Measurements from ENCODE around the gene SGO1. TPM values are rescaled to one million over a fixed set of nuclear protein-coding genes. Genes with fewer than 3 reads are reported as not detected.
"Not testable (repeated sequence)": the region's sequence is repeated elsewhere in the genome, so short reads cannot be mapped to it uniquely, and the experiment has no call there.

Gene SGO1
- total and polyA plus RNA-seq, 7 donors: 0.16 to 4.8 (median 1.4) TPM; not detected in 2

GRCh38 chr3:20225769-20226168 is 39.8 kb upstream of the SGO1 start:
- H3K9me3 ChIP-seq: no peaks in the 10 kb centered on the region
- DNase-seq: no peak
- 44 to 45% methylated on average over 2 of the region's 2 CpGs for WGBS, 2 donors
- no peaks in the 10 kb centered on the region for H3K36me3 ChIP-seq
- H3K27ac ChIP-seq: no peak overlapping the region
- TF ChIP-seq CTCF (IDR thresholded peaks at IDR 0.05) (peak in 1 of 4 experiments; percentile 27), POLR2AphosphoS5 (IDR thresholded peaks at IDR 0.05) (no peak), EP300 (IDR thresholded peaks at IDR 0.05) (no peak), POLR2A (IDR thresholded peaks at IDR 0.05) (no peak)
- intact Hi-C loops (cut with DNase I): no loop called here
- no peaks in the 10 kb centered on the region for H3K27me3 ChIP-seq
- H3K4me1 ChIP-seq: no peaks in the 10 kb centered on the region
- H3K4me3 ChIP-seq: no peak overlapping the region

- Histone ChIP-seq H3K27ac (no peak overlapping the region), H3K9me3 (no peaks in the 10 kb centered on the region), H3K27me3 (no peaks in the 10 kb centered on the region), H3K4me1 (no peaks in the 10 kb centered on the region), H3K36me3 (no peaks in the 10 kb centered on the region), H3K4me3 (no peak overlapping the region)
- intact Hi-C loops (cut with DNase I): no loop called here
- TF ChIP-seq EP300 (IDR thresholded peaks at IDR 0.05) (no peak), CTCF (IDR thresholded peaks at IDR 0.05) (no peak), POLR2AphosphoS5 (IDR thresholded peaks at IDR 0.05) (no peak), POLR2A (IDR thresholded peaks at IDR 0.05) (no peak)
- DNase-seq: no peak
- WGBS, 2 donors: 77 to 78% methylated on average over 2 of the region's 2 CpGs
These were observed 36.3 kb upstream of the SGO1 start for GRCh38 chr3:20222274-20222673.

- WGBS, 2 donors: 49 to 68% methylated on average over 3 of the region's 3 CpGs
These were observed 32.2 kb upstream of the SGO1 start for GRCh38 chr3:20218215-20218614.

GRCh38 chr3:20215636-20216035 is 29.6 kb upstream of the SGO1 start:
- TF ChIP-seq EP300 (IDR thresholded peaks at IDR 0.05): no peak
- no peak for TF ChIP-seq POLR2A (IDR thresholded peaks at IDR 0.05)
- TF ChIP-seq POLR2AphosphoS5 (IDR thresholded peaks at IDR 0.05): no peak
- TF ChIP-seq CTCF (IDR thresholded peaks at IDR 0.05): no peak
- H3K4me1 ChIP-seq: no peaks in the 10 kb centered on the region
- no peak for DNase-seq
- intact Hi-C loops (cut with DNase I): no loop called here
- WGBS, 2 donors: 86 to 88% methylated on average over 4 of the region's 4 CpGs
- H3K4me3 ChIP-seq: no peak overlapping the region
- no peaks in the 10 kb centered on the region for H3K27me3 ChIP-seq
- H3K27ac ChIP-seq: no peak overlapping the region
- no peaks in the 10 kb centered on the region for H3K9me3 ChIP-seq
- no peaks in the 10 kb centered on the region for H3K36me3 ChIP-seq

More at GRCh38 chr3:20218215-20218614, 32.2 kb upstream of the SGO1 start:
- no peak for DNase-seq
- intact Hi-C loops (cut with DNase I): no loop called here
- no peak overlapping the region for H3K4me3 ChIP-seq
- no peak overlapping the region for H3K27ac ChIP-seq
- TF ChIP-seq POLR2AphosphoS5 (IDR thresholded peaks at IDR 0.05) (no peak), POLR2A (IDR thresholded peaks at IDR 0.05) (no peak), CTCF (IDR thresholded peaks at IDR 0.05) (no peak), EP300 (IDR thresholded peaks at IDR 0.05) (no peak)
- no peaks in the 10 kb centered on the region for H3K4me1 ChIP-seq
- H3K36me3 ChIP-seq: no peaks in the 10 kb centered on the region
- H3K27me3 ChIP-seq: no peaks in the 10 kb centered on the region
- H3K9me3 ChIP-seq: no peaks in the 10 kb centered on the region

GRCh38 chr3:20213491-20213890 is 27.5 kb upstream of the SGO1 start:
- H3K4me1 ChIP-seq; intact Hi-C loops (cut with DNase I); H3K27me3 ChIP-seq; H3K4me3 ChIP-seq; DNase-seq; H3K9me3 ChIP-seq; H3K27ac ChIP-seq; H3K36me3 ChIP-seq: not testable (repeated sequence)
- 82 to 84% methylated on average over 1 of the region's 1 CpG for WGBS, 2 donors

- H3K27ac ChIP-seq; H3K9me3 ChIP-seq; intact Hi-C loops (cut with DNase I); H3K4me3 ChIP-seq; DNase-seq; H3K27me3 ChIP-seq; H3K4me1 ChIP-seq; H3K36me3 ChIP-seq: not testable (repeated sequence)
- 83 to 86% methylated on average over 2 of the region's 2 CpGs for WGBS, 2 donors
These were observed 21.9 kb upstream of the SGO1 start for GRCh38 chr3:20207945-20208344.

GRCh38 chr3:20205898-20206297 is 19.9 kb upstream of the SGO1 start:
- H3K27ac ChIP-seq; H3K36me3 ChIP-seq; H3K9me3 ChIP-seq; intact Hi-C loops (cut with DNase I); DNase-seq; H3K4me3 ChIP-seq; H3K4me1 ChIP-seq; H3K27me3 ChIP-seq: not testable (repeated sequence)
